Measurements from ENCODE around the gene TOLLIP.

GRCh38 chr11:1288426-1289151 is 20.8 kb downstream of the TOLLIP start:
- TF ChIP-seq EZH2 (IDR thresholded peaks at IDR 0.05) (no peak), POLR2AphosphoS5 (IDR thresholded peaks at IDR 0.05; ENCODE audit: borderline replicate concordance, low read depth, low read length) (no peak)
